IMR-90 (cell line): Measurements from ENCODE around the gene ATP10A.

Source experiments
- BHLHE40 ChIP-seq: fragments of 150-350 bp; IDR thresholded peaks from 2 replicates; pipeline ENCODE4 v1.6.1; 2016; ENCODE audit warnings: mild to moderate bottlenecking, low read depth, low read length
- FOS ChIP-seq: fragments of 150-350 bp; IDR thresholded peaks from 2 replicates; pipeline ENCODE4 v1.6.1; 2016; ENCODE audit warnings: low read depth, low read length
- MAZ ChIP-seq: IDR thresholded peaks from 2 replicates; pipeline ENCODE4 v1.6.1; 2012; ENCODE audit warnings: low read depth, mild to moderate bottlenecking, low read length, improper control_type of control experiment, moderate library complexity, borderline replicate concordance
- MXI1 ChIP-seq: IDR thresholded peaks from 2 replicates; pipeline ENCODE4 v1.6.1; 2012; ENCODE audit warnings: low read depth, mild to moderate bottlenecking, low read length, moderate library complexity, borderline replicate concordance
- POLR2A ChIP-seq: IDR thresholded peaks from 2 replicates; pipeline ENCODE4 v1.6.1; 2012; ENCODE audit warnings: mild to moderate bottlenecking, low read depth, low read length
- RCOR1 ChIP-seq: IDR thresholded peaks from 2 replicates; pipeline ENCODE4 v1.6.1; 2012; ENCODE audit warnings: mild to moderate bottlenecking, low read length, improper control_type of control experiment; ENCODE audit not compliant: insufficient replicate concordance
- SMC3 ChIP-seq: fragments of 150-350 bp; IDR thresholded peaks from 2 replicates; pipeline ENCODE4 v1.6.1; 2016; ENCODE audit warnings: low read depth, mild to moderate bottlenecking, antibody characterized with exemption, low read length, moderate library complexity
- TF ChIP-seq, protein P1 (sequence below): conservative IDR thresholded peaks from 2 replicates; pipeline ENCODE4 v1.5.1; 2012; ENCODE audit warnings: mild to moderate bottlenecking, low read depth, low read length, improper control_type of control experiment

DNA sequence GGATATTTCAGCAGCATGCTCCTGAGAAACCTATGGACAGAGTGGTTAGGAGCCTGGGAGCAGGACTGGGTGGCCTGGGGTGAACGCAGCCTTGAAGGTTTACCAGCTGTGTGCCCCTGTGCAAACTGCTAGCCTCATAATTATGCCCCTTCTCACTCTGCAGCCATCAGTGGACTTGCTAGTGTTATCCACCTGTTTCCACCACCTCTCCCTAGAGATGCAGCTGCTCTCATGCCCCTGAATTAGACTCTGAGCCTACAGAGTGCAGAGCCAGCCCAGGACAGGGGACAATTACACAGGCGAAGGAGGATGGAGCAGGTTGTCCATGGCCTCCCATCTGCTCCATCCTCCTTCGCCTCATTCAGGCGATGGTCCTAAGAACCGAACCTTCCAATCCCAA, 175.9 kb downstream of the ATP10A start:
- TF ChIP-seq, protein P1, sequence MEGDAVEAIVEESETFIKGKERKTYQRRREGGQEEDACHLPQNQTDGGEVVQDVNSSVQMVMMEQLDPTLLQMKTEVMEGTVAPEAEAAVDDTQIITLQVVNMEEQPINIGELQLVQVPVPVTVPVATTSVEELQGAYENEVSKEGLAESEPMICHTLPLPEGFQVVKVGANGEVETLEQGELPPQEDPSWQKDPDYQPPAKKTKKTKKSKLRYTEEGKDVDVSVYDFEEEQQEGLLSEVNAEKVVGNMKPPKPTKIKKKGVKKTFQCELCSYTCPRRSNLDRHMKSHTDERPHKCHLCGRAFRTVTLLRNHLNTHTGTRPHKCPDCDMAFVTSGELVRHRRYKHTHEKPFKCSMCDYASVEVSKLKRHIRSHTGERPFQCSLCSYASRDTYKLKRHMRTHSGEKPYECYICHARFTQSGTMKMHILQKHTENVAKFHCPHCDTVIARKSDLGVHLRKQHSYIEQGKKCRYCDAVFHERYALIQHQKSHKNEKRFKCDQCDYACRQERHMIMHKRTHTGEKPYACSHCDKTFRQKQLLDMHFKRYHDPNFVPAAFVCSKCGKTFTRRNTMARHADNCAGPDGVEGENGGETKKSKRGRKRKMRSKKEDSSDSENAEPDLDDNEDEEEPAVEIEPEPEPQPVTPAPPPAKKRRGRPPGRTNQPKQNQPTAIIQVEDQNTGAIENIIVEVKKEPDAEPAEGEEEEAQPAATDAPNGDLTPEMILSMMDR: no peak
- TF ChIP-seq POLR2A (no peak), MAZ (no peak), MXI1 (no peak), RCOR1 (no peak), BHLHE40 (no peak), SMC3 (no peak), FOS (no peak)
